Activated naive CD4-positive, alpha-beta T cell treated with anti-CD3 and anti-CD28 coated beads, Interleukin-2, amount 50 U/mL, for 24 hours (primary cell): ENCODE measurements around the gene GPR39.

Experiments
- H3K27ac Mint-ChIP-seq: one replicate; pipeline ENCODE4 v1.8.0; 2021; ENCODE audit warnings: mild to moderate bottlenecking, mixed read lengths
- H3K27me3 Mint-ChIP-seq: one replicate; pipeline ENCODE4 v1.8.0; 2021; ENCODE audit warnings: mixed read lengths
- H3K36me3 Mint-ChIP-seq: one replicate; pipeline ENCODE4 v1.8.0; 2021; ENCODE audit warnings: mixed read lengths
- H3K4me1 Mint-ChIP-seq: one replicate; pipeline ENCODE4 v1.8.0; 2021; ENCODE audit warnings: mixed read lengths
- H3K4me3 Mint-ChIP-seq: one replicate; pipeline ENCODE4 v1.8.0; 2021; ENCODE audit warnings: mild to moderate bottlenecking, mixed read lengths
- H3K9me3 Mint-ChIP-seq: one replicate; pipeline ENCODE4 v1.8.0; 2021; ENCODE audit warnings: mixed read lengths

Gene GPR39

GRCh38 chr2:132547090-132547687 is 130.6 kb downstream of the GPR39 start:
- no peaks in the 10 kb centered on the region for H3K27me3 Mint-ChIP-seq
- H3K9me3 Mint-ChIP-seq, result peaks cover 3% of the 10 kb centered on the region
- H3K36me3 Mint-ChIP-seq, result no peaks in the 10 kb centered on the region
- no peak overlapping the region for H3K4me3 Mint-ChIP-seq
- H3K27ac Mint-ChIP-seq, result no peak overlapping the region
- H3K4me1 Mint-ChIP-seq, result no peaks in the 10 kb centered on the region

- peaks cover 3% of the 10 kb centered on the region for H3K9me3 Mint-ChIP-seq
- H3K27me3 Mint-ChIP-seq, result no peaks in the 10 kb centered on the region
- H3K36me3 Mint-ChIP-seq, result no peaks in the 10 kb centered on the region
- no peak overlapping the region for H3K27ac Mint-ChIP-seq
- no peak overlapping the region for H3K4me3 Mint-ChIP-seq
- no peaks in the 10 kb centered on the region for H3K4me1 Mint-ChIP-seq
These were observed 133.5 kb downstream of the GPR39 start for GRCh38 chr2:132549935-132550670.

DNA sequence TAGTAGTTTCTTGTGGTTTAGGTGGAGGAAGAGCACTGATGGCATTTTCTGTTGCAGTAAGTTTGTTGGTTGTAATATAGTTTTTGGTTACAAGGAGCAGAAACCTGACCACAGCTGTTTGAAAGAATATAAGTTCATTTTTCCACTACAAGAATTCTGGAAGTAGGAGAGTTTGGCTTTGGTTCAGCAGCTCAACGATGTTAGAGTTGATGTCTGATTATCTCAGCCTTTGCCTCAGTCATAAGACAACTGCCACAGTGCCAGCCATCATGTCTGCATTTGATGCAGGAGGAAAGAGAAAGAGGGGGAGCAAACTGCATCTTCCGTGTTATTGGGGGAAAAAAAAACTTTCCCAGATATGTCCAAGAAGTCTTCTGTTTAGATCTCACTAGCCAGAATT is 134.3 kb downstream of the GPR39 start:
- peaks cover 3% of the 10 kb centered on the region for H3K9me3 Mint-ChIP-seq
- no peaks in the 10 kb centered on the region for H3K4me1 Mint-ChIP-seq
- H3K4me3 Mint-ChIP-seq, result no peak overlapping the region
- H3K27ac Mint-ChIP-seq, result no peak overlapping the region
- no peaks in the 10 kb centered on the region for H3K27me3 Mint-ChIP-seq
- no peaks in the 10 kb centered on the region for H3K36me3 Mint-ChIP-seq

- Mint-ChIP-seq H3K36me3 (no peaks in the 10 kb centered on the region), H3K27me3 (peaks cover 2% of the 10 kb centered on the region), H3K4me3 (no peak overlapping the region)
These were observed 141.1 kb downstream of the GPR39 start for GRCh38 chr2:132557694-132558093.

DNA sequence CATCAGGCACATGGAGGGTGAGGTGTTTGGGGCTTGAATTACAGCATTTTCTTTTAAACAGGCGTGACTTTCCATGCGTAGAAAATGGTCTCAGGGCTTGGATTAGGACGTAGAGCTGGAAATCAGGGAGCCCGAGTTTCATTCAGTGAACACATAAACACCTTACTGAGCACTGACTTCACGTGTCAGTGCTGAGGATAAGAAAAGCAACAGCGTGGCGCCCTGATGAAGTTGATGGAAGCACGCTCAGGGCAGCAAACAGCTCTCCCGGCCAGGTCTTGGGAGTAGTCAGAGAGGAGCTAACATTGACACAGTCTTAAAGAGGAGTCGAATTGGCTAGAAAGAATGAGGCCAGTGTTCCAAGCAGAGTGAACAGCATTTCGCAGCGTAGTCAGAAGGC is 142.7 kb downstream of the GPR39 start:
- H3K36me3 Mint-ChIP-seq, result no peaks in the 10 kb centered on the region
- H3K4me1 Mint-ChIP-seq, result no peaks in the 10 kb centered on the region
- peaks cover 2% of the 10 kb centered on the region for H3K27me3 Mint-ChIP-seq
- no peak overlapping the region for H3K4me3 Mint-ChIP-seq
- no peak overlapping the region for H3K27ac Mint-ChIP-seq
- peaks cover 8% of the 10 kb centered on the region for H3K9me3 Mint-ChIP-seq

More at GRCh38 chr2:132557694-132558093, 141.1 kb downstream of the GPR39 start:
- peaks cover 7% of the 10 kb centered on the region for H3K9me3 Mint-ChIP-seq
- no peaks in the 10 kb centered on the region for H3K4me1 Mint-ChIP-seq
- no peak overlapping the region for H3K27ac Mint-ChIP-seq

DNA sequence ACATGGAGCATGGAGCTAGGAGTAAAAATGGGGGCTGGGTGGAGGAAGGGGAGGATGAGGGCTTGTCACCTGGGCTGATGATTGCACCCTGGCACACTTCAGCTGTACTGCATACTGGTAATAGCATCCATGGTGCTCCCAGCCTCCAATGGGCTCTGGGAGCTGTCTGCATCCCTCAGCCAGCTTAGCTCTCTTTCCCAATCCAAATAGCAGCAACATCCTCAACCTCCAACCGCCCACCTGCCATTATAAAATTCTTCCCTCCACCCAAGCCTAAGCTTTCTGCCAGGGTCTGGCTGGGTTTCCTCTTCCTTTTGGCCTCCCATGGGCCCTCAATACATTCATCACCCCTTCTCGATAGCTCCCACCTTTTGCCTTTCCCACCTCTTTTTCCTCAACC is 143.3 kb downstream of the GPR39 start:
- Mint-ChIP-seq H3K27me3 (peaks cover 2% of the 10 kb centered on the region), H3K36me3 (no peaks in the 10 kb centered on the region), H3K9me3 (peaks cover 8% of the 10 kb centered on the region), H3K27ac (no peak overlapping the region), H3K4me1 (no peaks in the 10 kb centered on the region), H3K4me3 (no peak overlapping the region)

DNA sequence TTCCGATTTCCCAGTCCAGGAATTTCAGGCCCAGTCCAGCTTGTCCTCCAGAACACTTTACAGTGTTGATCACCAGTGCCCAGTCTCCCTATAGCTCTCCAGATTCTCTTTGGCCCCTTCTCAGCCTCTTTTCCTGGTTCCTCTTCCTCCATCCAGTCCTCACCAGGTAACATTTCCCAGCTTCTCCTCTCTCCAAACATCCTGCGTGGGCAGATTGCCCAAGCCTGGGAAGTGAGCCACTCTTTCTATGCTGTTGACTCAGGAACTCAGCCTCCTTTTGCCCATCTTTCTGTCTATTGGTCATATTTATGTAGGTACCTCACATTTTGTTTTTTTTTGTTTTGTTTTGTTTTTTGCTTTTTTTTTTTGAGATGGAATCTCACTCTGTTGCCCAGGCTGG is 144.0 kb downstream of the GPR39 start:
- Mint-ChIP-seq H3K27ac (no peak overlapping the region), H3K4me1 (no peaks in the 10 kb centered on the region), H3K27me3 (peaks cover 2% of the 10 kb centered on the region), H3K36me3 (no peaks in the 10 kb centered on the region), H3K9me3 (peaks cover 8% of the 10 kb centered on the region), H3K4me3 (no peak overlapping the region)

DNA sequence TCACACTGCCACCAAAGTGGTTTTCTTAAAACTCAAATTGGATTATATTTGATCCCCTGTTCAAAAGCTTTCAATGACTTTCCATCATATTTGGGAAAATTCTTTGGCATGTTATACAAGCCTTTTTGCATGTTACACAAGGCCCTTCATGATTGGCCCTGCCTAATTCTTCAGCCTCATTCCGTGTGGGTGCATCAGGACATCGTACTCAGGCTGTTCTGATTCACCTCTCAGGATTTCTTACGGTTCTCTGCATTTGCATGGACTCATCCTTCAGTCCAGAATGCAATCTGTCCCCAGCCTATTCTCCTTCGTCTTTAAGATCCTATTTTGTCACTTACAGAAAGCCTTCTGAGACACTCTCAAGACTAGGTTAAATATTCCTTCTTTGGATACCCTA is 145.6 kb downstream of the GPR39 start:
- Mint-ChIP-seq H3K27ac (no peak overlapping the region), H3K4me1 (no peaks in the 10 kb centered on the region), H3K27me3 (peaks cover 2% of the 10 kb centered on the region)

GRCh38 chr2:132564065-132564464 is 147.5 kb downstream of the GPR39 start:
- Mint-ChIP-seq H3K27me3 (no peaks in the 10 kb centered on the region), H3K36me3 (no peaks in the 10 kb centered on the region), H3K4me1 (no peaks in the 10 kb centered on the region), H3K27ac (no peak overlapping the region), H3K4me3 (no peak overlapping the region), H3K9me3 (peaks cover 8% of the 10 kb centered on the region)

More for the DNA sequence above, 145.6 kb downstream of the GPR39 start:
- no peak overlapping the region for H3K4me3 Mint-ChIP-seq
- peaks cover 8% of the 10 kb centered on the region for H3K9me3 Mint-ChIP-seq
- no peaks in the 10 kb centered on the region for H3K36me3 Mint-ChIP-seq

GRCh38 chr2:132566379-132566778 is 149.8 kb downstream of the GPR39 start:
- Mint-ChIP-seq H3K4me1 (no peaks in the 10 kb centered on the region), H3K9me3 (peaks cover 8% of the 10 kb centered on the region), H3K27ac (no peak overlapping the region), H3K36me3 (no peaks in the 10 kb centered on the region), H3K4me3 (no peak overlapping the region), H3K27me3 (no peaks in the 10 kb centered on the region)

DNA sequence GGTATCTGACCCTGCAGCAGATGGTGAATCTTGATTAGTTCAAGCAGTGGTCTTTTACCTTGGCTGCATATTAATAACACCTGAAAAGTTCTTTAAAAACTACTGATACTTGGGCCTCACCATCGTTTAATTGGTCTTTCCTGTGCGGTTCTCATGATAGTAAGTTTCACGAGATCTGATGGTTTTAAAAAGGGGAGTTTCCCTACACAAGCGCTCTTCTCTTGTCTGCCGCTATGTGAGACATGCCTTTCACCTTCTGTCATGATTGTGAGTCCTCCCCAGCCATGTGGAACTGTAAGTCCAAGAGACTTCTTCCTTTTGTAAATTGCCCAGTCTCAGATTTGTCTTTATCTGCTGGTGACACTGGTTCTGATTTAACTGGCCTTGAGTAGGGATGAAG is 151.1 kb downstream of the GPR39 start:
- H3K4me3 Mint-ChIP-seq, result no peak overlapping the region

GRCh38 chr2:132568656-132569055 is 152.1 kb downstream of the GPR39 start:
- no peak overlapping the region for H3K4me3 Mint-ChIP-seq
- H3K27ac Mint-ChIP-seq, result no peak overlapping the region
- H3K9me3 Mint-ChIP-seq, result no peaks in the 10 kb centered on the region
- H3K27me3 Mint-ChIP-seq, result no peaks in the 10 kb centered on the region
- no peaks in the 10 kb centered on the region for H3K36me3 Mint-ChIP-seq
- H3K4me1 Mint-ChIP-seq, result no peaks in the 10 kb centered on the region

More for the DNA sequence above, 151.1 kb downstream of the GPR39 start:
- Mint-ChIP-seq H3K27ac (no peak overlapping the region), H3K4me1 (no peaks in the 10 kb centered on the region), H3K27me3 (no peaks in the 10 kb centered on the region), H3K9me3 (peaks cover 1% of the 10 kb centered on the region), H3K36me3 (no peaks in the 10 kb centered on the region)

GRCh38 chr2:132573444-132574007 is 156.9 kb downstream of the GPR39 start:
- Mint-ChIP-seq H3K36me3 (no peaks in the 10 kb centered on the region), H3K27ac (no peak overlapping the region), H3K4me3 (no peak overlapping the region), H3K27me3 (no peaks in the 10 kb centered on the region), H3K4me1 (no peaks in the 10 kb centered on the region), H3K9me3 (no peaks in the 10 kb centered on the region)

DNA sequence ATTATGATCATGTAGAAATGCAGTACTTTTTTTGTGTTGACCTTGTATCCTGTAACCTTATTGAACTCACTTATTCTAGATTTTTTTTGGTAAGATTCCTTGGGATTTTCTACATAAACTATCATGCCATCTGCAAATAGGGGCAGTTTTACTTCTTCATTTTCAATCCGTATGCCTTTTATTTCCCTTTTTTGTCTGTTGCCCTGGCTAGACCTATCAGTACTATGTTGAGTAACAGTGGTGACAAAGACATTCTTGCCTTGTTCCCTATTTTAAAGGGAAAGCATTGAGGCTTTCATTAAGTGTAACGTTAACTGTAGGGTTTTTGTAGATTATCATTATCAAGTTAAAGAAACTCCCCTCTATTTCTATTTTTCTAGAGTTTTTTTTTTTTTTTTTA is 161.1 kb downstream of the GPR39 start:
- Mint-ChIP-seq H3K27me3 (no peaks in the 10 kb centered on the region), H3K36me3 (no peaks in the 10 kb centered on the region), H3K27ac (no peak overlapping the region), H3K9me3 (no peaks in the 10 kb centered on the region), H3K4me3 (no peak overlapping the region), H3K4me1 (no peaks in the 10 kb centered on the region)

GRCh38 chr2:132581591-132581990 is 165.0 kb downstream of the GPR39 start:
- no peaks in the 10 kb centered on the region for H3K27me3 Mint-ChIP-seq
- no peak overlapping the region for H3K4me3 Mint-ChIP-seq
- no peaks in the 10 kb centered on the region for H3K4me1 Mint-ChIP-seq
- H3K27ac Mint-ChIP-seq, result no peak overlapping the region
- H3K36me3 Mint-ChIP-seq, result no peaks in the 10 kb centered on the region
- H3K9me3 Mint-ChIP-seq, result peaks cover 4% of the 10 kb centered on the region

GRCh38 chr2:132581991-132582738 is 165.6 kb downstream of the GPR39 start:
- Mint-ChIP-seq H3K9me3 (peaks cover 4% of the 10 kb centered on the region), H3K4me3 (no peak overlapping the region), H3K4me1 (no peaks in the 10 kb centered on the region), H3K36me3 (no peaks in the 10 kb centered on the region), H3K27me3 (no peaks in the 10 kb centered on the region), H3K27ac (no peak overlapping the region)
